ENCODE results near the gene AP3B1. TPM values are rescaled to one million over a fixed set of nuclear protein-coding genes. Genes with fewer than 3 reads are reported as not detected.

The AP3B1 gene
- total RNA-seq, 6 experiments from 2014 or later: 11.4 to 17.9 (median 12.9) TPM

DNA sequence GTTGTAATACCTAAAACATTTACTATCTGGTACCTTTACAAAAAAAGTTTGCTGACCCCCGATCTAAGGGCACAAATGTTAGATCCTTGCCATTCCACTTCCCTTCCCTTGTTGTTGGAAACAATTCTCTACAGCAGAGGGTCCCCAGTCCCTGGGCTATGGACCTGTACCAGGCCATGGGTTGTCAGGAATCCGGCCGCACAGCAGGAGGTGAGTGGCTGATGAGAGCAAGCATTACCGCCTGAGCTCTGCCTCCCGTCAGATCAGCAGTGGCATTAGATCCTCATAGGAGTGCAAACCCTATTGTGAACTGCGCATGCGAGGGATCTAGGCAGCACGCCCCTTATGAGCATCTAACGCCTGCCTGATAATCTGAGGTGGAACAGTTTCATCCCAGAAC, 248.5 kb downstream of the AP3B1 start:
- no peak overlapping the region for H3K4me3 ChIP-seq
- H3K27ac ChIP-seq: no peak overlapping the region
- WGBS (ENCODE audit: insufficient coverage, low coverage, low lambda C conversion rate, missing lambda C conversion rate): 88% methylated on average over 3 of the region's 9 CpGs
- no peaks in the 10 kb centered on the region for H3K36me3 ChIP-seq
- ATAC-seq: no peak
- TF ChIP-seq CTCF (IDR thresholded peaks at IDR 0.05): no peak
- no peak for TF ChIP-seq POLR2A (IDR thresholded peaks at IDR 0.05)
- intact Hi-C loops (cut with DNase I): no loop called here
- H3K4me1 ChIP-seq: no peaks in the 10 kb centered on the region
- DNase-seq: no peak
- H3K27me3 ChIP-seq: no peaks in the 10 kb centered on the region
- no peaks in the 10 kb centered on the region for H3K9me3 ChIP-seq

GRCh38 chr5:78041805-78042204, 252.7 kb downstream of the AP3B1 start:
- Histone ChIP-seq H3K4me1 (no peaks in the 10 kb centered on the region), H3K27me3 (no peaks in the 10 kb centered on the region), H3K36me3 (no peaks in the 10 kb centered on the region), H3K9me3 (no peaks in the 10 kb centered on the region), H3K27ac (no peak overlapping the region), H3K4me3 (no peak overlapping the region)
- ATAC-seq (no peak), DNase-seq (no peak)
- TF ChIP-seq POLR2A (IDR thresholded peaks at IDR 0.05) (no peak), CTCF (IDR thresholded peaks at IDR 0.05) (no peak)
- 98% methylated on average over 5 of the region's 5 CpGs for whole genome bisulfite sequencing (ENCODE audit: insufficient coverage, low coverage, low lambda C conversion rate, missing lambda C conversion rate)
- intact Hi-C loops (cut with DNase I): no loop called here

DNA sequence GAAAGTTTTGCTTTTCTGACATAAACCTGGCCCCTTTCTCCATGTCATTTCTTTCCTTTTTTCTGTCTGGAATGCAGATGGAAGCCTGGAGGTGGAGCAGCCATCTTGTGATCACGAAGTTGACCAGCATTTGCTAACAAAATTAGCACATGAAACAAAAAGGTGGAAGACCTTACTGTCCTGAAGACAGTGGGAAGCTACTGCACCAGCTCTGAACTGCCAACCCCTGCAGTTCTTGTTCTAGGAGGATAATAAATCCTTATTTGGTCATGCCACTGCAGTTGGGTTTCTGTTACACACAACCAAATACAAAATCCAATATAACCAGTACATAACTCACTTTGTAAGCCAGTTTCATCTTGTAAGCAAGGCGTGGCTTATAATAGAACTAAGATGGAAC, 269.0 kb downstream of the AP3B1 start:
- Histone ChIP-seq H3K4me3 (no peak overlapping the region), H3K27ac (no peak overlapping the region), H3K36me3 (no peaks in the 10 kb centered on the region), H3K4me1 (no peaks in the 10 kb centered on the region), H3K27me3 (no peaks in the 10 kb centered on the region), H3K9me3 (no peaks in the 10 kb centered on the region)
- ATAC-seq: no peak
- TF ChIP-seq POLR2A (IDR thresholded peaks at IDR 0.05) (no peak), CTCF (IDR thresholded peaks at IDR 0.05) (no peak)
- no peak for DNase-seq
- 88% methylated on average over 1 of the region's 2 CpGs for WGBS (ENCODE audit: insufficient coverage, low coverage, low lambda C conversion rate, missing lambda C conversion rate)
- intact Hi-C loops (cut with DNase I): no loop called here

DNA sequence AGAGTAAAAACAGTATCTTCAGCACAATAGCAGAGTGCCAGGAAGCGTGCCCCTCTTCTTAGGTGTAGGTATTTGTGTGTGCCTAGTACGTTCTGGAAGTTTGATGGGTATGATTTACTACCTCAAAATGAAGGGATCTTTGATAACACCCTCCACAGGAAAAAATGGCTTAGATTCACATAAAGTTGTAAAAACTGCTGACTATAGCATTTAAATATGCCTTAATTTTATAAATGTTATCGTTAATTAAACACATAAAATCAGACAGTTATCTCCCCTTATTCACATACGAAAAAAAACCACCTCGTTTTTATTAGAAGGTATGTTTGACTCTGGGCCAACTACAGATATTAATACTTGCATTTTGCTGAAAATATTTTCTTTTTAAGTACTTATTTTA, 274.8 kb downstream of the AP3B1 start:
- H3K27me3 ChIP-seq: no peaks in the 10 kb centered on the region
- H3K4me3 ChIP-seq: no peak overlapping the region
- WGBS (ENCODE audit: insufficient coverage, low coverage, low lambda C conversion rate, missing lambda C conversion rate): 85% methylated on average over 5 of the region's 5 CpGs
- H3K36me3 ChIP-seq: no peaks in the 10 kb centered on the region
- intact Hi-C loops (cut with DNase I): no loop called here
- ATAC-seq: no peak
- no peak for TF ChIP-seq CTCF (IDR thresholded peaks at IDR 0.05)
- no peak for TF ChIP-seq POLR2A (IDR thresholded peaks at IDR 0.05)
- no peaks in the 10 kb centered on the region for H3K9me3 ChIP-seq
- H3K27ac ChIP-seq: no peak overlapping the region
- H3K4me1 ChIP-seq: no peaks in the 10 kb centered on the region
- DNase-seq: no peak
